Endodermal cell (in vitro differentiated cells): ENCODE measurements around the gene KRT3. TPM values are rescaled to one million over a fixed set of nuclear protein-coding genes. Genes with fewer than 3 reads are reported as not detected.

Source experiments
- DNase-seq: peaks from one replicate; pipeline ENCODE4 v3.0.0-alpha.2; 2017
- H3K27ac ChIP-seq: 2 replicates; pipeline ENCODE4 v1.5.1; 2013; ENCODE audit warnings: mild to moderate bottlenecking, low read depth, low read length, moderate library complexity
- H3K27me3 ChIP-seq: 2 replicates; pipeline ENCODE4 v1.6.1; 2013; ENCODE audit warnings: mild to moderate bottlenecking, low read length, moderate library complexity; ENCODE audit not compliant: insufficient read depth, control insufficient read depth, poor library complexity, severe bottlenecking
- H3K36me3 ChIP-seq: 2 replicates; pipeline ENCODE4 v1.7.0; 2013; ENCODE audit warnings: mild to moderate bottlenecking, low read length, moderate library complexity; ENCODE audit not compliant: control insufficient read depth, insufficient read depth
- H3K4me1 ChIP-seq: one replicate; pipeline ENCODE4 v1.7.0; 2013; ENCODE audit warnings: low read length; ENCODE audit not compliant: control insufficient read depth, insufficient read depth
- H3K4me3 ChIP-seq: 2 replicates; pipeline ENCODE4 v1.5.1; 2013; ENCODE audit warnings: mild to moderate bottlenecking, low read length, moderate library complexity
- H3K9ac ChIP-seq: 2 replicates; pipeline ENCODE4 v1.6.1; 2013; ENCODE audit warnings: mild to moderate bottlenecking, low read length, moderate library complexity; ENCODE audit not compliant: poor library complexity, severe bottlenecking; ENCODE audit errors: extremely low read depth
- H3K9me3 ChIP-seq: 2 replicates; pipeline ENCODE4 v1.6.1; 2013; ENCODE audit warnings: mild to moderate bottlenecking, low read length, moderate library complexity; ENCODE audit not compliant: control insufficient read depth
- H3K27ac Mint-ChIP-seq: 2 replicates; pipeline ENCODE4 v1.8.0; 2020; ENCODE audit warnings: mixed read lengths
- H3K27me3 Mint-ChIP-seq: 2 replicates; pipeline ENCODE4 v1.8.0; 2021; ENCODE audit warnings: mild to moderate bottlenecking, mixed read lengths; ENCODE audit not compliant: insufficient read depth
- H3K36me3 Mint-ChIP-seq: 2 replicates; pipeline ENCODE4 v1.8.0; 2020; ENCODE audit warnings: low read depth, mixed read lengths
- H3K4me1 Mint-ChIP-seq: 2 replicates; pipeline ENCODE4 v1.8.0; 2020; ENCODE audit warnings: mixed read lengths
- H3K4me3 Mint-ChIP-seq: 2 replicates; pipeline ENCODE4 v1.8.0; 2020; ENCODE audit warnings: mild to moderate bottlenecking, moderate library complexity, mixed read lengths
- H3K9me3 Mint-ChIP-seq: 2 replicates; pipeline ENCODE4 v1.8.0; 2020; ENCODE audit warnings: mild to moderate bottlenecking, mixed read lengths
- CTCF ChIP-seq: fragments of 200-600 bp; sonication (generic); conservative IDR thresholded peaks from 2 replicates; pipeline ENCODE4 v1.5.0; 2021; ENCODE audit warnings: antibody characterized with exemption, mild to moderate bottlenecking
- WGBS, 2 experiments: methylation state at CpG; one replicate each; pipeline versions ENCODE4 v1.1.5 to v1.1.7; 2013; ENCODE audit warnings: missing lambda C conversion rate in 2 of 2, mixed read lengths in 1 of 2; ENCODE audit not compliant: insufficient coverage in 1 of 2, insufficient read length in 1 of 2; 5-methylcytosine and 5-hydroxymethylcytosine counted together
- long read RNA-seq, 4 experiments: library from polyadenylated mRNA in 2 of 4; library from RNA in 1 of 4; library from capped mRNA in 1 of 4; stranded (forward) in 3 of 4; unstranded in 1 of 4; transcript quantifications; one replicate each; pipeline ENCODE4 v2.0.0, GENCODE V29; 2020 to 2021; ENCODE audit warnings: inconsistent platforms in 1 of 4
- polyA plus RNA-seq, 2 experiments: library from polyadenylated mRNA; stranded (reverse); fragments of 50-300 nt; gene quantifications; one replicate each; pipeline ENCODE4 v1.2.3, GENCODE V29; 2013
- total RNA-seq, 2 donors: library from RNA; stranded (reverse); fragmentation: NEBNext Ultra II Directional in 1 of 2; extraction: Animal tissue kit (Norgen Biotek cat#: 25700) in 1 of 2; gene quantifications; 2 replicates in 1 of 2; 3 replicates in 1 of 2; pipeline ENCODE4 v1.2.1, GENCODE V29; 2021

KRT3 gene
- total RNA-seq, result not detected
- not detected for polyA plus RNA-seq (2013, experiment 1 of 2)
- polyA plus RNA-seq (2013, experiment 2 of 2), result not detected
- long read RNA-seq, experiment 1, result 0 reads
- long read RNA-seq, experiment 2, result 0 reads
- long read RNA-seq, experiment 3, result 0 reads
- long read RNA-seq, experiment 4, result 0 reads

- 94% methylated on average over 11 to 17 of the region's 17 CpGs for WGBS, 2 experiments
- no peaks in the 10 kb centered on the region for H3K9me3 Mint-ChIP-seq
- no peak within 1 kb of the TSS for H3K4me3 Mint-ChIP-seq
- Histone ChIP-seq H3K36me3 (no peaks in the 10 kb centered on the region), H3K9ac (no peak within 1 kb of the TSS), H3K9me3 (no peaks in the 10 kb centered on the region), H3K4me1 (no peaks in the 10 kb centered on the region), H3K27me3 (no peaks in the 10 kb centered on the region), H3K4me3 (no peak within 1 kb of the TSS), H3K27ac (no peak within 1 kb of the TSS)
- H3K4me1 Mint-ChIP-seq, result peaks cover 6% of the 10 kb centered on the region
- no peak for TF ChIP-seq CTCF
- H3K27me3 Mint-ChIP-seq, result peaks cover 11% of the 10 kb centered on the region
- no peak for DNase-seq
- H3K36me3 Mint-ChIP-seq, result no peaks in the 10 kb centered on the region
- H3K27ac Mint-ChIP-seq, result no peak within 1 kb of the TSS
Measured at GRCh38 chr12:52795694-52796428, at the start of gene KRT3. Gene KRT3, minus strand, starts transcription at chr12:52796117. Its CDS starts 75 bp downstream, at chr12:52796042.

- Mint-ChIP-seq H3K36me3 (no peaks in the 10 kb centered on the region), H3K4me3 (no peak overlapping the region), H3K9me3 (no peaks in the 10 kb centered on the region), H3K27ac (no peak overlapping the region), H3K4me1 (no peaks in the 10 kb centered on the region), H3K27me3 (peaks cover 11% of the 10 kb centered on the region)
- no peak for TF ChIP-seq CTCF
- DNase-seq, result no peak
- Histone ChIP-seq H3K36me3 (no peaks in the 10 kb centered on the region), H3K27ac (no peak overlapping the region), H3K4me3 (no peak overlapping the region), H3K4me1 (no peaks in the 10 kb centered on the region), H3K9me3 (no peaks in the 10 kb centered on the region), H3K27me3 (peaks cover 4% of the 10 kb centered on the region), H3K9ac (no peak overlapping the region)
- WGBS, 2 experiments, result 95 to 98% methylated on average over 6 to 11 of the region's 11 CpGs
Measured at GRCh38 chr12:52844386-52844785, 48.5 kb upstream of the KRT3 start.

DNA sequence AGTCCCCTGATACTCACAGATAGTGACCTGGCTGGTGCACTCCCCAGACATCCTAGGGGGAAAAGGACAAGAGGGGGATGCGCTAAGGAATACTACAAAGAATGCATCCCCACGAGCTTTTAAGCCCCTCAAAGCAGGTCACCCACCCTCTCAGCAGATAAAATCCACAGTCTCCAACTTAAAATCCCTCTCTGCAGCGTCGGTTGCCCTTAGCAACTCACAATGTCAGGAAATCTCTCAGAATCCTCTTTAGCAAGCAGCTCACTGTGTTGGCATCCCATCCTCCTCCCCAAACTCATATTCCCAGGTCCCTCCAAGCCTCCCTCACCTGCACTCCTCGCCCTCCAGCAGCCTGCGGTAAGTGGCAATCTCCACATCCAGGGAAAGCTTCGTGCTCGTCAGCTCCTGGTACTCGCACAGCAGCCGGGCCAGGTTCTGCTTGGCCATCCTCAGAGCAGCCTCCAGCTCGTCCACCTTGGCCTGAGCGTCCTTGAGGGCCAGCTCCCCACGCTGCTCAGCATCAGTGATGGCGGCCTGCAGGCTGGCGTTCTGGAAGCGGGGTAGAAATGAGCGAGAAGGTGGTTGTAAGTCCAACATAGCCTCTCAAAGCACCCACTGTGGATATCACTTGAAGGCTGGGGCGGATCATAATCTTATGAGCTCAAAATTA lies 43.7 kb upstream of the KRT3 start:
- Mint-ChIP-seq H3K27me3 (peaks cover 13% of the 10 kb centered on the region), H3K27ac (no peak overlapping the region), H3K4me3 (no peak overlapping the region), H3K9me3 (no peaks in the 10 kb centered on the region), H3K36me3 (no peaks in the 10 kb centered on the region), H3K4me1 (no peaks in the 10 kb centered on the region)
- no peaks in the 10 kb centered on the region for H3K4me1 ChIP-seq
- DNase-seq, result no peak
- no peaks in the 10 kb centered on the region for H3K36me3 ChIP-seq
- H3K27ac ChIP-seq, result no peak overlapping the region
- H3K9ac ChIP-seq, result no peak overlapping the region
- TF ChIP-seq CTCF, result no peak
- no peak overlapping the region for H3K4me3 ChIP-seq
- H3K9me3 ChIP-seq, result no peaks in the 10 kb centered on the region
- WGBS, 2 experiments, result 84 to 90% methylated on average over 14 to 18 of the region's 18 CpGs
- H3K27me3 ChIP-seq, result no peaks in the 10 kb centered on the region
